ENCODE measurements around the gene SWT1.

- TF ChIP-seq CTCF (IDR thresholded peaks at IDR 0.05; ENCODE audit: low read length), result no peak
- no peak for TF ChIP-seq EZH2 (IDR thresholded peaks at IDR 0.05; ENCODE audit: borderline replicate concordance, low read length)
Measured at GRCh38 chr1:185284533-185285276, 127.7 kb downstream of the SWT1 start.
